Right lobe of liver (tissue), 6 donors: ENCODE data around the gene SLC6A8. TPM values are rescaled to one million over a fixed set of nuclear protein-coding genes. Genes with fewer than 3 reads are reported as not detected.

Experiments used
- ATAC-seq, 4 donors: fragments of 200-7000 bp; cut with Tn5 transposase; one replicate each; pipeline ENCODE4 v1.9.1; 2020; ENCODE audit warnings: mild to moderate bottlenecking in 4 of 4, moderate library complexity in 4 of 4
- DNase-seq, 3 donors: peaks; one replicate each; pipeline ENCODE4 v3.0.0-alpha.2; 2020
- H3K27ac ChIP-seq, 3 donors: fragments of 200-600 bp; one replicate each; pipeline ENCODE4 v1.8.0; 2022
- H3K27me3 ChIP-seq, 2 donors: fragments of 200-600 bp; one replicate each; pipeline ENCODE4 v1.8.0; 2022
- H3K36me3 ChIP-seq, 4 donors: fragments of 200-600 bp; sonication (generic) in 1 of 4; one replicate each; pipeline versions ENCODE4 v1.5.1 to v1.8.0; 2017 to 2022; ENCODE audit warnings: control low read depth in 1 of 4
- H3K4me1 ChIP-seq, 4 donors: fragments of 200-600 bp; sonication (generic) in 1 of 4; one replicate each; pipeline versions ENCODE4 v1.5.1 to v1.8.0; 2017 to 2022; ENCODE audit warnings: control low read depth in 1 of 4
- H3K4me3 ChIP-seq, 3 donors: fragments of 200-600 bp; one replicate each; pipeline ENCODE4 v1.8.0; 2022
- H3K9me3 ChIP-seq, 4 donors: fragments of 200-600 bp; sonication (generic) in 1 of 4; one replicate each; pipeline versions ENCODE4 v1.5.1 to v1.8.0; 2017 to 2022; ENCODE audit warnings: control low read depth in 1 of 4
- CTCF ChIP-seq, 4 donors: fragments of 200-600 bp in 3 of 4; fragments of 450-650 bp in 1 of 4; IDR thresholded peaks; one replicate each; pipeline versions ENCODE4 v1.5.1 to v1.8.0; 2016 to 2022; ENCODE audit warnings: antibody characterized with exemption in 4 of 4, mild to moderate bottlenecking in 2 of 4
- POLR2A ChIP-seq: fragments of 450-650 bp; IDR thresholded peaks from one replicate; pipeline ENCODE4 v1.6.1; 2017; ENCODE audit warnings: antibody characterized with exemption, mild to moderate bottlenecking
- WGBS: methylation state at CpG from one replicate; pipeline ENCODE4 v1.1.6; 2018; ENCODE audit warnings: low coverage, low lambda C conversion rate; ENCODE audit not compliant: insufficient coverage; ENCODE audit errors: missing lambda C conversion rate; 5-methylcytosine and 5-hydroxymethylcytosine counted together
- intact Hi-C, 2 donors: fragments of 100-400 bp; cut with DNase I; formaldehyde crosslinking; loops; one replicate each; pipeline versions ENCODE4 v1.11.2 to v1.14.1; 2022
- total RNA-seq, 6 experiments: library from RNA; depleted of rRNA in 2 of 6; stranded (reverse); fragments of >200 nt in 2 of 6; fragmentation: NEBNext Ultra II Directional in 3 of 6; extraction: Animal tissue kit (Norgen Biotek cat#: 25700) in 3 of 6; gene quantifications; one replicate each; pipeline versions ENCODE4 v1.1.0 to v1.2.4, GENCODE V29; 2016 to 2023
- donor health status: DM: no; HTN: yes; CAD: no.
- donor health status: DM: no; HTN: no; CAD: no.
- donor health status: DM: no; HTN: no; CAD: no.
- donor health status: DM: no; HTN: yes; CAD: no.
- donor health status: DM: no; HTN: yes; CAD: no.

The SLC6A8 gene
- total RNA-seq, 6 experiments from 2014 or later: 1.6 to 9.2 (median 2.9) TPM

GRCh38 chrX:153700376-153700945, 12.7 kb downstream of the SLC6A8 start:
- no peak for ATAC-seq
- Histone ChIP-seq H3K9me3 (no peaks in the 10 kb centered on the region), H3K27me3 (no peaks in the 10 kb centered on the region), H3K36me3 (peaks cover 0 to 4% (median under 1%) of the 10 kb centered on the region in 4 donors), H3K4me3 (no peak overlapping the region), H3K4me1 (no peaks in the 10 kb centered on the region), H3K27ac (no peak overlapping the region)
- TF ChIP-seq POLR2A (no peak), CTCF (IDR thresholded peaks at IDR 0.05) (no peak)
- intact Hi-C loops: no loop called here
- no peak for DNase-seq
- WGBS: 79% methylated on average over 7 of the region's 15 CpGs

DNA sequence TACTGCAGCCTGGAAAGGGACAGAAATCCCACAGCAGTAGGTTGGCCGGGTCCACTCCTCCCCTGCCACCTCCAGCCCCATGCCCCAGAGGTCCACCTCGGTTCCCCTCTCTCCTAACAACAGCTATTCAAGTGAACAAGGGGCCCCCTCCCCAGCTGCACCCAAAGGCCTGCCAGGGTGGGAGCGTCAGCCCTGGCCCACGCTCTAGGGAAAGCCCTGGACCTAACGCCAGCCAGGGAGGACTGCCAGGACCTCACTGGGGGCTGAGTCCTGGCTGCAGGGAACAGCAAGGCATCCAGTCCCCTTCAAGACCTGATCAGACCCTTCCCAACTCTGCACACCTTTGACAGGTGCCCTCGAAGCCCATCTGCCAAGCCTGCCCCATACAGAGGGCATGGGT, 13.2 kb downstream of the SLC6A8 start:
- Histone ChIP-seq H3K36me3 (peaks cover 0 to 4% (median under 1%) of the 10 kb centered on the region in 4 donors), H3K4me1 (no peaks in the 10 kb centered on the region), H3K27ac (no peak overlapping the region), H3K27me3 (no peaks in the 10 kb centered on the region), H3K9me3 (no peaks in the 10 kb centered on the region), H3K4me3 (no peak overlapping the region)
- ATAC-seq (no peak), DNase-seq (no peak)
- intact Hi-C loops: no loop called here
- no CpG with 5 or more reads among the region's 6 CpGs for WGBS
- TF ChIP-seq POLR2A: no peak
- no peak for TF ChIP-seq CTCF (IDR thresholded peaks at IDR 0.05)

DNA sequence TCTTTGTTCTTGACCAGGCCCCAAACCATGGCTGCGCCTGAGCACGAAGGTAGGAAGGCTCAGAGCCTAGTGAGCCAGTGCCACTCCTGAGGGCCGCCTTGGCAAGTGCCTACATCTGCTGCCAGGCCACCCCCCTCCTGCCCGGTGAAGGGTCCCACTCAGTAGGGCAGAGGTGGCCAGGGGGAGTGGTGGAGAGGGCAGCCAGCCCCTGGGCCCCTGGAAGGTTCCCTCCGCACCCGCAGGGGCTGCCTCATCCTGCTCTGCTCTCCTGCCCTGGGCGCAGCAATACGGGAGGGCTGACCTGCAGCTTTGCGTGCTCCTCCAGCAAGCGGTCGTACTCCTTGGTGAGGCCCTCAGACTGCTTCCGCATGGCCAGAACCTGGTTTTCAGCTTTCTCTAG, 14.0 kb downstream of the SLC6A8 start:
- no peaks in the 10 kb centered on the region for H3K9me3 ChIP-seq
- TF ChIP-seq CTCF (IDR thresholded peaks at IDR 0.05): no peak
- no peak for TF ChIP-seq POLR2A
- H3K27ac ChIP-seq: no peak overlapping the region
- 94% methylated on average over 7 of the region's 12 CpGs for WGBS
- H3K27me3 ChIP-seq: no peaks in the 10 kb centered on the region
- no peaks in the 10 kb centered on the region for H3K4me1 ChIP-seq
- ATAC-seq (no peak), DNase-seq (no peak)
- intact Hi-C loops: no loop called here
- H3K36me3 ChIP-seq: peaks cover 0 to 4% (median under 1%) of the 10 kb centered on the region in 4 donors
- no peak overlapping the region for H3K4me3 ChIP-seq

DNA sequence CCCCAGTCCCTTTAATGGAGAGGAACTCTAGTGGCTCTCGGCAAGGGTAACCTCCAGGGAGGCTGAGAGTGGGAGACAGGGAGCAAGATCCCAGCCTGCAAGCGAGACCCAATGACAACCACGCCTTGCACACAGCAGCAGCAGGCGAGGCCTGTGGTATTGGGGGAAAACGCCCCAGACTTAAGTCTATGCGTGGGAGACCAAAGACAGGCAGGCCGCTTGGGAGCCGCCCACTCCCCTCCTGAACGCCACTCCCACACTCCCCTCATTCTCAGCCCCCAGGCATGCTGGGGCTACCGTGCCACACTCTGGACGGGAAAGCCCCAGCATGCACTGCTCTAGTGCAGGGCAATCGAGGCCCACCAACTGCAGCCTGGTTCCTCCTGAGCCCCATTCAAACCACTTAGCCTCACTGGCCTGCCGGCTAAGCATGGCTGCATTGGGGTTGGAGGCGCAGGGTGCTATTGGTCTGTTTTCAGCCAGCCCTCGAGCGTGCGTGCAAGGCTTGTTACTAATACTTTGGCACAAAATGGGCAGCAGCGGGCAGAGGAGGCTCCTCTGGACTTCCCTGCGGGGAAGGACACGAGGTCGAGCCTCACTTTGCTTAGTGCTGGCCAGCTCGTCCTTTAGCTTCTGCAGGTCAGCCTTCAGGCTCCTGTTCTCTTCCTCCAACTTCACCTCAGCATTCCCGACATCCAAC, 14.8 kb downstream of the SLC6A8 start:
- TF ChIP-seq POLR2A: no peak
- TF ChIP-seq CTCF (IDR thresholded peaks at IDR 0.05): no peak

More for the DNA sequence above, 14.8 kb downstream of the SLC6A8 start:
- no peak overlapping the region for H3K27ac ChIP-seq
- DNase-seq (no peak), ATAC-seq (no peak)
- H3K36me3 ChIP-seq: peaks cover 0 to 4% (median under 1%) of the 10 kb centered on the region in 4 donors
- no peaks in the 10 kb centered on the region for H3K4me1 ChIP-seq
- H3K4me3 ChIP-seq: no peak overlapping the region
- 63% methylated on average over 3 of the region's 23 CpGs for WGBS
- no peaks in the 10 kb centered on the region for H3K9me3 ChIP-seq
- H3K27me3 ChIP-seq: no peaks in the 10 kb centered on the region
- intact Hi-C loops: no loop called here
